Endothelial cell of umbilical vein (primary cell): ENCODE data around the gene EXD2. TPM values are rescaled to one million over a fixed set of nuclear protein-coding genes. Genes with fewer than 3 reads are reported as not detected.

Experiments used
- BruUV-seq: library from RNA; stranded (reverse); fragments of 400-500 nt; replicated peaks from 2 replicates; lab custom pipeline; 2021; lab: Mats Ljungman, UMichigan
- CTCF ChIA-PET: fragments of 300-600, 350-600 bp; sonication (Branson Sonifier 250); formaldehyde crosslinking; loops from one replicate; lab custom pipeline; 2021; ENCODE audit warnings: antibody characterized with exemption, inconsistent platforms; lab: Charles Lee
- POLR2A ChIA-PET: fragments of 300-600, 350-600 bp; sonication (Branson Sonifier 250); formaldehyde crosslinking; loops from one replicate; lab custom pipeline; 2021; ENCODE audit warnings: antibody characterized with exemption, inconsistent platforms; lab: Charles Lee
- DNase-seq: peaks from one replicate; pipeline ENCODE4 v3.0.0-alpha.2; 2011; ENCODE audit warnings: low read depth, low spot score
- FAIRE-seq: peaks from 2 replicates; lab custom pipeline; 2011; peaks lifted over from hg19 to GRCh38; lab: Jason Lieb, UNC
- H2AFZ ChIP-seq: 2 replicates; pipeline ENCODE4 v1.6.0; 2012; ENCODE audit warnings: low read depth, low read length, control low read depth, inconsistent platforms
- H3K27ac ChIP-seq: 2 replicates; pipeline ENCODE4 v1.5.1; 2011; ENCODE audit warnings: low read depth, mild to moderate bottlenecking, control low read depth, low read length, moderate library complexity; ENCODE audit not compliant: insufficient read depth
- H3K27me3 ChIP-seq, 2 experiments: 2 replicates each; pipeline versions ENCODE4 v1.6.0 to v1.6.1; 2011; ENCODE audit warnings: low read length in 2 of 2, mixed read lengths in 1 of 2; ENCODE audit not compliant: control insufficient read depth in 2 of 2, insufficient read depth in 2 of 2
- H3K36me3 ChIP-seq, 2 experiments: 2 replicates in 1 of 2; 3 replicates in 1 of 2; pipeline ENCODE4 v1.5.1; 2011; ENCODE audit warnings: low read length in 2 of 2, mild to moderate bottlenecking in 1 of 2, moderate library complexity in 1 of 2; ENCODE audit not compliant: control insufficient read depth in 2 of 2, insufficient read depth in 2 of 2; ENCODE audit errors: extremely low read depth in 1 of 2
- H3K4me1 ChIP-seq: 3 replicates; pipeline ENCODE4 v1.5.1; 2011; ENCODE audit warnings: mild to moderate bottlenecking, low read length; ENCODE audit not compliant: control insufficient read depth, insufficient read depth; ENCODE audit errors: extremely low read depth
- H3K4me2 ChIP-seq: 2 replicates; pipeline ENCODE4 v1.6.1; 2011; ENCODE audit warnings: low read length, control low read depth, mixed read lengths; ENCODE audit not compliant: insufficient read depth
- H3K4me3 ChIP-seq, 3 experiments: fragments of 200-600 bp in 1 of 3; sonication (generic), shearing (Covaris generic) in 1 of 3; replicated peaks in 1 of 3; 2 replicates each; pipeline ENCODE4 v1.5.1; 2011 to 2016; ENCODE audit warnings: control low read depth in 3 of 3, low read length in 3 of 3, mild to moderate bottlenecking in 2 of 3, inconsistent platforms in 1 of 3, low read depth in 1 of 3, moderate library complexity in 1 of 3; ENCODE audit not compliant: insufficient read depth in 1 of 3
- H3K79me2 ChIP-seq: 2 replicates; pipeline ENCODE4 v1.6.0; 2012; ENCODE audit warnings: low read length, inconsistent platforms; ENCODE audit not compliant: control insufficient read depth, insufficient read depth
- H3K9ac ChIP-seq: replicated peaks from 2 replicates; pipeline ENCODE3; 2011; ENCODE audit warnings: low read length, control low read depth; ENCODE audit not compliant: insufficient read depth; ENCODE audit errors: extremely low read depth
- H3K9me1 ChIP-seq: replicated peaks from 3 replicates; pipeline ENCODE4 v1.6.0; 2011; ENCODE audit warnings: mild to moderate bottlenecking, low read length; ENCODE audit not compliant: control insufficient read depth, insufficient read depth; ENCODE audit errors: extremely low read depth
- H3K9me3 ChIP-seq: replicated peaks from 2 replicates; pipeline ENCODE4 v1.5.1; 2012; ENCODE audit warnings: low read length, inconsistent platforms; ENCODE audit not compliant: control insufficient read depth, insufficient read depth
- H4K20me1 ChIP-seq: replicated peaks from 2 replicates; pipeline ENCODE3; 2011; ENCODE audit warnings: mild to moderate bottlenecking, low read length; ENCODE audit not compliant: control insufficient read depth, insufficient read depth; ENCODE audit errors: extremely low read depth
- CTCF ChIP-seq, 2 donors: IDR thresholded peaks; 1 replicate in 1 of 2; 2 replicates in 1 of 2; pipeline ENCODE4 v1.5.1; 2011; ENCODE audit warnings: low read length in 2 of 2, mild to moderate bottlenecking in 2 of 2, moderate library complexity in 2 of 2, control low read depth in 1 of 2, inconsistent platforms in 1 of 2, low read depth in 1 of 2; ENCODE audit not compliant: insufficient read depth in 1 of 2; ENCODE audit errors: extremely low read depth in 1 of 2
- EZH2 ChIP-seq: IDR thresholded peaks from 2 replicates; pipeline ENCODE4 v1.6.1; 2012; ENCODE audit warnings: borderline replicate concordance, low read depth, mild to moderate bottlenecking, moderate library complexity, low read length, inconsistent platforms; ENCODE audit not compliant: severe bottlenecking
- FOS ChIP-seq: IDR thresholded peaks from 2 replicates; pipeline ENCODE4 v1.6.1; 2011; ENCODE audit warnings: mild to moderate bottlenecking, low read length, moderate library complexity, borderline replicate concordance; ENCODE audit not compliant: insufficient read depth
- GATA2 ChIP-seq: IDR thresholded peaks from 2 replicates; pipeline ENCODE4 v1.7.0; 2011; ENCODE audit warnings: low read depth, mild to moderate bottlenecking, moderate library complexity, mixed read lengths, low read length; ENCODE audit not compliant: insufficient read length, insufficient read depth
- JUN ChIP-seq: IDR thresholded peaks from 2 replicates; pipeline ENCODE4 v1.6.1; 2011; ENCODE audit warnings: borderline replicate concordance, low read depth; ENCODE audit not compliant: insufficient read length, insufficient read depth
- MAX ChIP-seq: IDR thresholded peaks from 2 replicates; pipeline ENCODE4 v1.6.1; 2011; ENCODE audit not compliant: insufficient read depth, insufficient read length
- MYC ChIP-seq: IDR thresholded peaks from one replicate; pipeline ENCODE4 v1.6.1; 2011; ENCODE audit warnings: mild to moderate bottlenecking, low read depth, low read length
- POLR2A ChIP-seq: IDR thresholded peaks from 2 replicates; pipeline ENCODE4 v1.6.1; 2012; ENCODE audit warnings: low read depth, mild to moderate bottlenecking, control low read depth, low read length
- POLR2AphosphoS5 ChIP-seq: IDR thresholded peaks from 2 replicates; pipeline ENCODE4 v1.6.1; 2012; ENCODE audit warnings: low read depth, mild to moderate bottlenecking, control low read depth, low read length, moderate library complexity; ENCODE audit not compliant: insufficient read depth
- dilution Hi-C: fragments of 300-500 bp; cut with MboI; formaldehyde crosslinking; loops from one replicate; pipeline ENCODE4 v1.15.0; 2019; ENCODE audit warnings: low sequenced_read_pairs; ENCODE audit not compliant: extremely low pct_ligation_motif_present
- intact Hi-C: fragments of 100-400 bp; cut with micrococcal nuclease; formaldehyde crosslinking; loops from one replicate; pipeline ENCODE4 v1.10.0; 2022
- polyA plus RNA-seq, 4 experiments: library from polyadenylated mRNA; depleted of rRNA in 3 of 4; stranded (reverse) in 3 of 4; unstranded in 1 of 4; fragments of >200 nt; gene quantifications; 2 replicates each; pipeline versions ENCODE4 v1.2.1 to v1.2.3, GENCODE V29; 2011 to 2012; ENCODE audit warnings: missing spikeins in 1 of 4
- total RNA-seq: library from RNA; stranded (reverse); gene quantifications from 2 replicates; pipeline ENCODE4 v1.2.3, GENCODE V29; 2021

EXD2 gene
- total and polyA plus RNA-seq, 2 donors (not counting 3 experiments of a cell fraction or from before 2014, with no cell fraction given), result 11.6 to 22.6 TPM

- ChIA-PET CTCF (interaction anchor here (5.7 kb wide), 1 partner anchor 24 kb away, joined by 75 read pairs; no protein-coding TSS in a partner anchor), POLR2A (interaction anchor here (0.7 kb wide), 1 partner anchor 11 kb away, joined by 3 read pairs; no protein-coding TSS in a partner anchor)
- TF ChIP-seq MYC (no peak), CTCF (IDR thresholded peaks at IDR 0.05; ENCODE audit: extremely low read depth in 1 of 2, insufficient read depth in 1 of 2, low read depth in 1 of 2, low read length in 2 of 2) (no peak), FOS (no peak), MAX (no peak), POLR2A (no peak), JUN (no peak), POLR2AphosphoS5 (no peak), GATA2 (no peak), EZH2 (no peak)
- no peaks in the 10 kb centered on the region for H3K27me3 ChIP-seq
- H3K9me1 ChIP-seq, result no peaks in the 10 kb centered on the region
- H3K27ac ChIP-seq, result peak overlapping the region; percentile 55
- peaks cover 26% of the 10 kb centered on the region for H3K4me1 ChIP-seq
- peak overlapping the region; percentile 69 for H3K9ac ChIP-seq
- no TSS peak for BruUV-seq
- H3K4me3 ChIP-seq, result peak overlapping the region; percentile 80 to 83 (median 81)
- no peaks in the 10 kb centered on the region for H4K20me1 ChIP-seq
- peak; percentile 49 for DNase-seq
- H3K4me2 ChIP-seq, result peak overlapping the region; percentile 98
- H3K9me3 ChIP-seq, result no peaks in the 10 kb centered on the region
- no peak for FAIRE-seq
- dilution Hi-C loops, result no loop called here
- H2AFZ ChIP-seq, result peak overlapping the region; percentile 95
- intact Hi-C loops, result loop anchor here (1.0 to 10.0 kb wide), 5 partner anchors 25 to 311 kb away; partner anchors contain the start of genes ERH, EXD2 and SLC39A9
- peaks cover 0 to 3% of the 10 kb centered on the region in 2 experiments for H3K36me3 ChIP-seq
- peaks cover 33% of the 10 kb centered on the region for H3K79me2 ChIP-seq
Observed at GRCh38 chr14:69153873-69154270, 37.4 kb upstream of the EXD2 start.
